K562 (cell line): ENCODE measurements around the gene MAP2K3.

ENCODE experiments used
- EGR1 ChIP-seq: fragments of 450-650 bp; conservative IDR thresholded peaks from 2 replicates; pipeline ENCODE4 v1.6.1; 2017; ENCODE audit warnings: mild to moderate bottlenecking
- HEY1 ChIP-seq: fragments of 250-450 bp; sonication (Bioruptor Pico); IDR thresholded peaks from 2 replicates; pipeline ENCODE4 v1.5.0; 2020; ENCODE audit warnings: mild to moderate bottlenecking, moderate library complexity, borderline replicate concordance
- KDM1A ChIP-seq, 2 experiments: fragments of 450-650 bp; IDR thresholded peaks; 2 replicates each; pipeline ENCODE4 v1.6.1; 2016; ENCODE audit warnings: mild to moderate bottlenecking in 2 of 2
- KDM5B ChIP-seq: fragments of 200-600 bp; sonication (generic); IDR thresholded peaks from 2 replicates; pipeline ENCODE4 v1.6.1; 2012; ENCODE audit warnings: low read depth, mild to moderate bottlenecking, moderate library complexity, low read length, control low read depth, inconsistent platforms; ENCODE audit not compliant: insufficient replicate concordance
- KHSRP ChIP-seq: fragments of 450-650 bp; IDR thresholded peaks from 2 replicates; pipeline ENCODE4 v1.6.1; 2017
- KLF1 ChIP-seq: fragments of 450-650 bp; IDR thresholded peaks from 2 replicates; pipeline ENCODE4 v1.6.1; 2016; ENCODE audit warnings: missing genetic modification characterization, missing compliant biosample characterization
- MBD2 ChIP-seq: sonication (generic); IDR thresholded peaks from 2 replicates; pipeline ENCODE4 v1.6.1; 2016; ENCODE audit warnings: low read depth, borderline replicate concordance
- OTX1 ChIP-seq: fragments of 450-650 bp; formaldehyde crosslinking; IDR thresholded peaks from 2 replicates; pipeline ENCODE4 v1.4.0; 2022; ENCODE audit warnings: mild to moderate bottlenecking
- RNF2 ChIP-seq: sonication (generic); IDR thresholded peaks from 2 replicates; pipeline ENCODE4 v1.6.1; 2016
- SAFB ChIP-seq: fragments of 200-400 bp; formaldehyde crosslinking; IDR thresholded peaks from 2 replicates; pipeline ENCODE4 v1.6.1; 2017; ENCODE audit warnings: low read depth, low read length, borderline replicate concordance
- SMARCE1 ChIP-seq: fragments of 450-650 bp; IDR thresholded peaks from 2 replicates; pipeline ENCODE4 v1.7.1; 2016; ENCODE audit warnings: mild to moderate bottlenecking
- TF ChIP-seq, protein P1 (sequence below), 3 experiments: IDR thresholded peaks in 2 of 3; conservative IDR thresholded peaks in 1 of 3; 2 replicates each; pipeline ENCODE4 v1.5.1; 2011 to 2012; ENCODE audit warnings: low read length in 3 of 3, mild to moderate bottlenecking in 3 of 3, control low read depth in 2 of 3, improper control_type of control experiment in 1 of 3, inconsistent platforms in 1 of 3, low read depth in 1 of 3, mixed read lengths in 1 of 3, moderate library complexity in 1 of 3; ENCODE audit not compliant: insufficient read depth in 2 of 3
- TF ChIP-seq, protein P2 (sequence below): sonication (generic); formaldehyde crosslinking; IDR thresholded peaks from 2 replicates; pipeline ENCODE4 v1.9.0; 2022; ENCODE audit warnings: mild to moderate bottlenecking, missing genetic modification reagents

DNA sequence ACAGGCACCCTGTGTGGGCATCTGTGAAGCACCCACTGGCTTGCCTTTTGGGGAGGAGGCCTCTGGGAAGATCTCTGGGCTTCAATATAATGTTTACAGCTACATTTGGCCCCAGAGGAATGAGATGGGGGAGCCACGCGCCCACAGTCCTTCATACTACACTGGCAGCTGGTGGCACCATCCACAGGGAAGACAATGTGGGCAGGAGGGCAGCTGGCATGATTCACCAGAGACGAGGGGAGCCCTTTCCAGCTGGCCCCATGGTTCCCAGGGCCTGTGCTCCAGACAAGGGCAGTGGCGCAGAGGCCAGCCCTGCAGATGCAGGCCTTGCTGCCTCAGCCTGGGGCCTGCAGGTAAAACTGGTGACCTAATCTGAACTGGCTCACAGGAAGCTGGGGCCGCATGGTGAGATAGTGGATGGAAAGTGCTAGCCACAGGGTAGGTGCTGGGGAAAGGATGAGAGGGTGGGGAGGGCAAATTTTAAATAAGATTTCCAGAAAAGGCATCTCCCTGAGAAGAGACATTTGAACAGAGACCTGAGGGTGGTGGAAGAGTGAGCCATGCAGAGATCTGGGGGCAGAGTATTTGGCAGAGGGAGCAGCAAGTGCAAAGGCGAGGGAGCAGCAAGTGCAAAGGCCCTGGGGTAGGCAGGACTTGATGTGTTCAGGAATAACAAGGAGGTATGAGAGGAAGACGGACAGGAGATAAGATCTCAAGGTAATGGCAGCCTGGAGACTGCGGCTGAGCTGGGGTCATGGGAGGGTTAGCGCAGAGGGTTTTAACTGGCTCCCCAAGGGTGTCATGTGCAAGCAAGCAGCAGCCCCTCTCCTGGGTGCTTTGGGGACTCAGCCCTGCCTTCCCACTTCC is 79.5 kb downstream of the MAP2K3 start:
- TF ChIP-seq HEY1 (CRISPR knock-in tag) (no peak), RNF2 (no peak), KDM1A (IDR thresholded peaks at IDR 0.05) (no peak), EGR1 (no peak), KDM5B (no peak), SMARCE1 (no peak), OTX1 (CRISPR knock-in tag) (no peak), MBD2 (no peak), SAFB (no peak), KLF1 (tag) (no peak), KHSRP (no peak)
- TF ChIP-seq, protein P1, sequence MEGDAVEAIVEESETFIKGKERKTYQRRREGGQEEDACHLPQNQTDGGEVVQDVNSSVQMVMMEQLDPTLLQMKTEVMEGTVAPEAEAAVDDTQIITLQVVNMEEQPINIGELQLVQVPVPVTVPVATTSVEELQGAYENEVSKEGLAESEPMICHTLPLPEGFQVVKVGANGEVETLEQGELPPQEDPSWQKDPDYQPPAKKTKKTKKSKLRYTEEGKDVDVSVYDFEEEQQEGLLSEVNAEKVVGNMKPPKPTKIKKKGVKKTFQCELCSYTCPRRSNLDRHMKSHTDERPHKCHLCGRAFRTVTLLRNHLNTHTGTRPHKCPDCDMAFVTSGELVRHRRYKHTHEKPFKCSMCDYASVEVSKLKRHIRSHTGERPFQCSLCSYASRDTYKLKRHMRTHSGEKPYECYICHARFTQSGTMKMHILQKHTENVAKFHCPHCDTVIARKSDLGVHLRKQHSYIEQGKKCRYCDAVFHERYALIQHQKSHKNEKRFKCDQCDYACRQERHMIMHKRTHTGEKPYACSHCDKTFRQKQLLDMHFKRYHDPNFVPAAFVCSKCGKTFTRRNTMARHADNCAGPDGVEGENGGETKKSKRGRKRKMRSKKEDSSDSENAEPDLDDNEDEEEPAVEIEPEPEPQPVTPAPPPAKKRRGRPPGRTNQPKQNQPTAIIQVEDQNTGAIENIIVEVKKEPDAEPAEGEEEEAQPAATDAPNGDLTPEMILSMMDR (IDR thresholded peaks at IDR 0.05 in 2 of 3, conservative IDR thresholded peaks at IDR 0.05 in 1 of 3; ENCODE audit: insufficient read depth in 2 of 3, low read depth in 1 of 3, low read length in 3 of 3): no peak
- TF ChIP-seq, protein P2, sequence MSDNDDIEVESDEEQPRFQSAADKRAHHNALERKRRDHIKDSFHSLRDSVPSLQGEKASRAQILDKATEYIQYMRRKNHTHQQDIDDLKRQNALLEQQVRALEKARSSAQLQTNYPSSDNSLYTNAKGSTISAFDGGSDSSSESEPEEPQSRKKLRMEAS: no peak
